Activated CD8-positive, alpha-beta memory T cell treated with anti-CD3 and anti-CD28 coated beads, Interleukin-2, amount 50 U/mL, for 48 hours (primary cell): Measurements from ENCODE around the gene CD68.
A peak's percentile ranks its signal among the peaks of the same experiment; 100 is the strongest.
"Not testable (repeated sequence)": the region's sequence is repeated elsewhere in the genome, so short reads cannot be mapped to it uniquely, and the experiment has no call there.

Experiments used
- DNase-seq: peaks from one replicate; pipeline ENCODE4 v3.0.0-alpha.2; 2020

The CD68 gene

GRCh38 chr17:7580604-7581575, 1.5 kb downstream of the CD68 start:
- DNase-seq: no peak

- DNase-seq: no peak
These were observed 3.2 kb downstream of the CD68 start for GRCh38 chr17:7582396-7583252.

- peak; percentile 96 for DNase-seq
These were observed 4.0 kb downstream of the CD68 start, which contains the start of gene MPDU1 for GRCh38 chr17:7583253-7584109. TSS of gene MPDU1 (plus strand) at chr17:7583852. CDS start at chr17:7583863, 11 bp downstream.

GRCh38 chr17:7586673-7587419, 7.4 kb downstream of the CD68 start:
- no peak for DNase-seq

GRCh38 chr17:7587420-7588151, 8.1 kb downstream of the CD68 start:
- no peak for DNase-seq

DNA sequence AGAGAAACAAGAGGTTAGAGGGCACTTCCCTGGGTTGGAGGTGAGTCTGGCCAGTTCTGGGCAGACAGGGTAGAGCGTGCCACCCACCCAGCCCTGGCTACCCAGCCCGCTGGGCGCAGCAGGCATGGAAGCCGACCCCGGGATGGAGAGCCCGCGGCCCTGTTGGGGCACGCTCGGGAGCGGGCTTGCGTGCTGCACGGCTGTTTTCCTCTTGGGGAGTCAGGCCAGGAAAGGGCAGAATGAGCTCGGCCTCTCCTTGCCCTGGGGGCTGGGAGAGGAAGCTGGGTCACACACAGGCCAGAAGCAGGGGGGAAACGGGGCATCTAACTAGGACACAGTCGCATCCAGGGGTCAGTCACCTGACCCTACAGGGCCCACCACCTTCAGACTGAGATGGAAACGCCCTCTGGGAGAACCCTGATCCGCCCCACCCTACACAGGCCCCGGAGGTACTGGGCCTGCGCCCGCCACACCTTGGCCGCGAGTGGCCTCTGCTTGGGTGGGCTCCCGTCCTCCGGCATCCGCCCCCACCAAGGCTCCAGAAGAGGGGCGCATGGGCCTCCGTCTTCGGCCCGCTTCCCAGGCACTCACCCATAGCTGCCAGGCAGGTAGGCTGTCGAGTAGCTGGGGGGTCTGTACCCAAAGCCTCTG, 9.2 kb downstream of the CD68 start:
- no peak for DNase-seq

DNA sequence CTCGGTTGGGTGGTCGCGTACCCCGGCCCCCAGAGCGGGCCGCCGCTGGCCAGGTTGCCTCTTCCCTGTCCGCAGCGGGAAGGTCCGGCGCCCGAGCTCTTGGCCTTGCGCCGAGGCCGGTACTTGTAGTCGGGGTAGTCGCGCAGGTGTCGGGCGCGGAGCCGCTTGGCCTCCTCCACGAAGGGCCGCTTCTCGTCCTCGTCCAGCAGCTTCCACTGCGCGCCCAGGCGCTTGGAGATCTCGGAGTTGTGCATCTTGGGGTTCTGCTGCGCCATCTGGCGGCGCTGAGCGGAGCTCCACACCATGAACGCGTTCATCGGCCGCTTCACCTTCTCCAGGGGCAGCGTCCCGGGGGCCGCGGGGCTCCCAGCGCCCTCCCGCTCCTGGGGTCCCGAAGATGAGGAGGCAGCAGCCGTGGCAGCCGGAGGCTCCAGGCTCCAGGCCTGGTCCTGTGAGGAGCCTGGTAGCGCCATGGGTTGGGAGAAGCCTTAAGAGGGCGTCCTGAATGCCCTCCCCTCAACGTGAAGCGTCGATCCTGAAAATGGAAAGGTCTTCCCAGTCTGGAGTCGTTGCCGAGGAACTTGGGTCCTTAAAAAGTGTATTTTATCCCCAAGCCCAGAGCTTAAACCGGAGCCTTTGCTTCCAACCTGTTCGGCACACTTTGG, 9.9 kb downstream of the CD68 start:
- DNase-seq: peak; percentile 84

GRCh38 chr17:7589891-7590691, 10.7 kb downstream of the CD68 start, which contains the start of gene SOX15:
TSS of gene SOX15 (minus strand) at chr17:7590094. CDS start at chr17:7589676, 418 bp downstream.
- no peak for DNase-seq

GRCh38 chr17:7590743-7591142, 11.3 kb downstream of the CD68 start:
- DNase-seq: no peak

GRCh38 chr17:7591596-7591995, 12.2 kb downstream of the CD68 start:
- no peak for DNase-seq

DNA sequence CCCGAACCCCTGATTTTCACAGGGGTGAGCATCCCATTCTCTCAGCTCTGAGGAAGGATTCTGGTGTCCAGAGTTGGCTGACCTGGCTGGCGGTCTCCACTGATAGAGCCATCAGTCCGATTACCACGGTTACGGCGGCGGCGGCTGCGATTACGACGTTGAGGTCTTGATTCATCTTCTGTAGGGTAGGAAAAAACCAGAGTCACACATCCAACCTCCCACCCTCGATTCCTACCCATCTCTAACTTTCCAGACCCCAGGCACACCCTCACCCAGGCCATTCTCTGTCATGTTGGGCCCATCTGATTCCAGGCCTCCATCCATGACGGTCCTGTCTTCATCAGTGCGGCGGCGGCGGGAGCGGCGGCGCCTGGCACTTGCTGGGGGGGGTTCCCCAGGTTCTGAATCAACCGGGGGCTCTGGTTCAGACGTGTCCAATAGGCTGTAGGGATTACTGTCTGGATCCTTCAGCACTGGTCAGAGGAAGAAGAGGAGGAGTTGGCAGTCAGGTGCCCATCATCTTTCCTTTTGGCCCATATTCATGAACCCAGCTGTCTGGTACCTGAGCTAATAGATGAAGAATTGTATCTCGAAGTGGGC, 13.1 kb downstream of the CD68 start:
- DNase-seq: no peak

- no peak for DNase-seq
These were observed 13.9 kb downstream of the CD68 start for GRCh38 chr17:7593296-7593695.

- not testable (repeated sequence) for DNase-seq
These were observed 18.1 kb downstream of the CD68 start for GRCh38 chr17:7597561-7597960.

DNA sequence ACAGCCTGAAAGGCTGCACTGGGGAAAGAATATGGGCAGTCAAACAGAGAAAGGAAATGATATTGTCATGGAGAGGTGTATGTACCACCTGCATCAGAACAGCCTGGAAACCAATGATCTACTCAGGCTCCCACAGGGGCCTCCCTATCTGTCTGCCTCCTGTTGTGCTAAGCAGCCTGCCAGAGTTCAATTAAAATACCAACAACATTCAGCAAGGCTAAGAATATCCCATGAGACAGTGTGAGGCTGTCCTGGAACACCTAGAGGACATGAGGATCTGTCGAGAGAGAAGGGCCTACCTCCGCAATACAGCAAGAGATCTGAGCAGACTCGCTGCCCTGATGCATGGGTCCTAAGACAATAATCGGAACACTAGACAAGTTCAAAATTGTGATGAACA, 26.8 kb downstream of the CD68 start:
- DNase-seq: no peak

DNA sequence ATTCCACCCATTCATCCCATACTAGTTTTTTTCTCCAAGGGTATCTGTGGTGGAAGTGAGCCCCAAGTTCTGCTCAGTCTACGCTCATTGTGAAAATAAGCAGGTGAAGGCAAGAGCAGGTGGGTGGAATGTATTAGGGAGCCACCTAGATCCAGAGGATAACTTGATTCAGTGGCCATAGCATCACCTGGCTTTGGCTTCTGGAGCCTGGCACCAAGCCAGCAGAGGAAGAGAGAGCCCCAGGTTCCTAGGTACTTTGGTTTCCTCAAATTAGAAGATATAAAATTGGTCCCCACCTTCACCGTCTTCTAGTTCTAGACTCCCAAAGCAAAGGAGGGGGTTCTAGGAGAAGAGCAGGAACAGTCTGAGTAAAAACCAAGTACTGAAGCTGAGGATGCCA, 31.2 kb downstream of the CD68 start:
- no peak for DNase-seq

- no peak for DNase-seq
These were observed 32.3 kb downstream of the CD68 start for GRCh38 chr17:7611635-7612293.

DNA sequence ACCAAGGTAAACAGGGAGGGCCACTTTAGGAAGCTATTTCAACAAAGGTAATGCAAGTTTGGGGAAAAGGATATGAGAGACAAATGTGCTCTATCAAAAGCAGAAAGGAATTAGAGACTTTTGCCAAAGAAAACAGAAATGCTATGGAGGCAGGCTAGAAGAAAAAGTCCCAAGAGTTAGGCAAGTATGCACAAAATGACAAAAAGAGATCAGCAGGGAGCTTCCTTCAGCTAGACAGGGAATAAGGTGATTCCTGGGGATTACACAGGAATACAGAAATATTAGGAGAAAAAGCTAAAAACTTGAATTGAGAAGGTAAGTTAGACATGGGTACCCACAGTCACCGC, 32.8 kb downstream of the CD68 start:
- no peak for DNase-seq

GRCh38 chr17:7613769-7614424, 34.5 kb downstream of the CD68 start:
- DNase-seq: no peak
